NCI-H2029 treated with DMSO at 0.1 percent for 48 hours (cell line): ENCODE results near the gene SPTA1.

Source experiments
- DNase-seq: peaks from one replicate; lab custom pipeline; 2025; lab: John Stamatoyannopoulos, UW

SPTA1 gene

GRCh38 chr1:158685085-158685484 is 1.4 kb downstream of the SPTA1 start:
- no peak for DNase-seq

DNA sequence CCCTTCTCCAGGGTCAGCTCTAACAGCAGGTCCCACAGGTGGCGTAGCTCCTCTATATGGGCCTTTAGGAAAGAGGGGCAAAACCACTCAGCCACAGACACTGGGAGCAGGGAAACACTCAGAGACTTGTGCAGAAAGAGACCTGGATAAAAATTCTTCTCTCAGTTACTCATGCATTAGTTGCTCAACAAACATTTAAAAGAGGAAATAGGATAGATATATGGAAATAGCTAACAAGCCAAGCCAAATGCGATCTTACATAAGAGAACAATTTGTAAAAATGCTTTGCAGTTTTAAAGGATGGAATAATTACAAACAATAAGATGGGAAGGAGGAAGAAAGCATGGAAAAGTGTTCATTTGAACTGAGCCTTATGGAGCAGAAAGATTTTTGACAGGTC is 4.9 kb downstream of the SPTA1 start:
- DNase-seq = no peak

GRCh38 chr1:158679289-158679688 is 7.2 kb downstream of the SPTA1 start:
- DNase-seq = no peak

GRCh38 chr1:158675563-158676323 is 10.8 kb downstream of the SPTA1 start:
- no peak for DNase-seq

DNA sequence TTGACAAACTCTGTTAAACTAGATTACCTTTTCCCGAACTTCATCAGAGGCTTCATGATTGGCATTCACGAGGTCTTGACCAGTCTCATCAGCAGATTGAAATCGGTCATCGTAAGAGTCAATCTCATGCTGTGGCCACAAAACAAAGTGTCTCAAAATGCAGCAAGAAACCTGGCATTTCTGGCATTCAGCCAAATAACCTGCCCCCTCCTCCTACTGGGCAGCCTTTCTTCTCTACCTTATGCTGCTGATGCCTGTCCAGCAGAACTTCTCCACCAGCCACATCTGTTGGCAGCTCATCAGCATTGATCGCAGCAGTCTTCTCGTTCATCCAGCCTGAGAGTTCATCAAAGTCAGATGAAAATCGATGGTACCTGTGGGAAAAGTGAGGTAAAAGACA is 12.2 kb downstream of the SPTA1 start:
- DNase-seq = no peak

DNA sequence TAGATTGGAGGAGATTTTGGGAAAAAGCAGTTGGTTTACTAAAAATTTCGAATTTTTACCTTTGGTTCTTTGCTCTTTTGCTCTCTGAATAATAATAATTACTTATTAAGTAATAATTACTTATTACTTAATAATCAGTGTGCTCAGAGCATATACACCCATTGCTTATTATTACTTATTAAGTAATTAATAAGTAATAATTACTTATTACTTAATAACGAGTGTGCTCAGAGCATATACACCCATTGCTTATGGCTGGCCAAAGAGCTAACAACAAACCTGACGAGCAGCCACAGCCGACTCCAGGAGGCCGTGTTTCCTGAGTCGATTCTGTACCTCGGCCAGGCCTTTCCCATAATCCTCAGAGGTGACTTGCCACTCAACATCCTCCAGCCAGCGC is 20.5 kb downstream of the SPTA1 start:
- DNase-seq = no peak

- DNase-seq = no peak
Observed at GRCh38 chr1:158654571-158654970, 31.9 kb downstream of the SPTA1 start.

DNA sequence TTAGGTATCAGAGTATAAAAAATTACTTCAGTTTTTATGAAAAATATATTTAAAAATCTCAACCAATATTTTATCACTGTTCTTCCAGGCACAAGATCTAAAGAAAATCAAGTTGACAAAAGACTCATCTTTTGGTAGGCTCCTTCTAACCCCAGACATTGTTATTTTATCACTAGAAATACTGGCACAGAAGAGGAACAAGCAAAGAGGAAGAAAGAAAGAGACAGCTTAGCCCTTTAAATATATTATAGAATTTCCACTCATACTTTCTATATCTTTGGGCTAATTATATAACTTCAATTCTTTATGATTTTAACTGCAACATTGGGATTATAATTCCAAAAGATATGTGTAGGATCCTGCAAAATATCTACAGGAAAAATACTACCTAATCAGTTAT is 32.4 kb downstream of the SPTA1 start:
- DNase-seq = no peak

- no peak for DNase-seq
Observed at GRCh38 chr1:158652721-158653334, 33.7 kb downstream of the SPTA1 start.

DNA sequence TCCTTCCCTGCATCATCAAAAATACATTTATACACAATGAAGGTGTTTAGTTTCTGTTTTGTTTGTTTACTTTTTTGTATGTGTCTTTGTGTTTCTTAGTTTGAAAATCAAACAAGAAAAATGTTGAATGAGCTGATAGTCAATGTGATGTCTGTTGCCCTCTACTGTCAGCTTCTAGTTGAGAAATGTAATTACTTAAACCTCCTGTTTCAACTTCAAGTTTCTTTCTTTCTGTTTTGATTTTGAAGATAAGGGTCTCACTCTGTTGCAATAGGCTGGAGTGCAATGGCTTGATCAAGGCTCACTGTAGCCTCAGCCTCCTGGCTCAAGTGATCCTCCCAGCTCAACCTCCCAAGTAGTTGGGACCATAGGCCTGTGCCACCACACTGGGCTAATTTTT is 37.5 kb downstream of the SPTA1 start:
- no peak for DNase-seq

GRCh38 chr1:158646465-158646864 is 40.0 kb downstream of the SPTA1 start:
- no peak for DNase-seq

GRCh38 chr1:158644449-158644848 is 42.1 kb downstream of the SPTA1 start:
- DNase-seq = no peak

DNA sequence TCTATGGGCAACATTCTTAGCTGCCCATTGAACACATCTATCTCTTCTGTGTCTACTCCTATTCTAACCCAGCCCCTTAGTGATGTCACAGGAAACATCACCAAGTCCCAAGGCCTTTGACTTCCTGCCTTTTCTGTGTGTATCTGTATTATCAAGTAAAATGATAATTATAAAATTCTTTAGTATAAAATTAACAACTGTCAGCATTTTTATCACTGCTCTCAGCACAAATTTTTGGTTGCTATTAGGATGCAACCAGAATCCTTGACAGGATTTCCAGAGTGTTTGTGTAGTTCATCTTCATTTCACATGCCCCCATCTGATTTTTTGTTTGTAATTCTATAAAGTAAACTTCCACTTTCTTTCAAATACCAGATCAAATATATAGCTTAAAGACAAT is 47.6 kb downstream of the SPTA1 start:
- no peak for DNase-seq

- no peak for DNase-seq
Observed at GRCh38 chr1:158638146-158638545, 48.4 kb downstream of the SPTA1 start.

- no peak for DNase-seq
Observed at GRCh38 chr1:158613764-158614163, 72.8 kb downstream of the SPTA1 start.

DNA sequence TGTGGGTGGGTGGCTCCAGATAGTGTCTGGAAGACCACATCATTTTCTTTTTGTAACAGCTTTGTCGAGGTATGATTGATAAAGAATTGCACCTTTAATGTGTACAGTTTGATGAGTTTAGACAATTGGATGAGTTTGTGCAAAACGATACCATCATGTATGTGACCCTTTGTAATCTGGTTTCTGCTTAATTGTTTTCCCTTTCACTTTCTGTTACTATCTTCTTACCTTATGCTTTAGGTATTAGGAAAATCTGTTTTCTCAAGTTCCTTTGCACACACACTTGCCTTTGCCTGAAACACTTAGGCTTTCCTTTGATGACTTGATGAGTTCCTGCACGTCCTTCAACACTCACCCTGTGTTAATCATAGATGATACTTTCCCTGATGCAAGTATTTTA is 74.6 kb downstream of the SPTA1 start:
- no peak for DNase-seq

GRCh38 chr1:158607296-158607695 is 79.2 kb downstream of the SPTA1 start:
- DNase-seq = no peak

- DNase-seq = no peak
Observed at GRCh38 chr1:158604968-158605367, 81.5 kb downstream of the SPTA1 start, which contains the start of gene OR10Z1. Gene OR10Z1, plus strand, starts transcription at chr1:158605268. Its CDS starts 1,171 bp downstream, at chr1:158606439.

DNA sequence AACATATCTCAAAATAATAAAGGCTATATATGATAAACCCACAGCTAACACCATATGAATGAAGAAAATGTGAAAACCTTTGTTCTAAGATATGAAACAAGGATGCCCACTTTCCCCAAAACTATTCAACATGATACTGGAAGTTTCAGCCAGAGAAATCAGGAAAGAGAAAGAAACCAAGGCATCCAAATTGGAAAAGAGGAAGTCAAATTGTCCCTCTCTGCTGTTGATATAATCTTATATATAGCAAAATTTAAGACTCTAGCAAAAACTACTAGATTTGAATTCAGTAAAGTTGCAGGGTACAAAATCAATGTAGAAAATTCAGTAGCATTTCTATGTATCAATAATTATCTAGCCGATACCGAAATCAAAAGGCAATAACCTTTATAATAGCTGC is 85.8 kb downstream of the SPTA1 start:
- DNase-seq = no peak

GRCh38 chr1:158586942-158587341 is 99.6 kb downstream of the SPTA1 start:
- DNase-seq = no peak

GRCh38 chr1:158583962-158584361 is 102.6 kb downstream of the SPTA1 start:
- DNase-seq = no peak

DNA sequence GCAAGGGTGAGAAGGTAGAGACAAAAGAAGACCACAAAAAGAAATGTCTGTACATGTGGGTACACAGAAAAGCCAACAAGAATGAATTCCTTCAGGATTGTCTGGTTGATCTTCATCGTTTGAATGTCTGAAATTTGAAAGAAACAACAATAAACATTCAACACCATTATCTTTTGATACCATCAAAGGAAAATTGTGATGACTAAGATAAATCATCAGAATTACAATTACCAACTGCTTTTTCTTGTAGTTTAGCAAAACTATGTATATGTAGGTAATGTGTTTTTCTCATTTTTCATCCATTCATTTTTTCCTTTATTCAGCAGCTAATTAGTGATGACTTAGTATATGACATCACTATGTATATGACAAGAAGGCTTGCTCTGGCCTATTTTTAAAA is 106.8 kb downstream of the SPTA1 start, which contains the start of gene OR10X1:
Gene OR10X1, minus strand, starts transcription at position 167 of the 400 bp plus-strand sequence. Its CDS starts 0 bp downstream, at position 167.
- DNase-seq = no peak

DNA sequence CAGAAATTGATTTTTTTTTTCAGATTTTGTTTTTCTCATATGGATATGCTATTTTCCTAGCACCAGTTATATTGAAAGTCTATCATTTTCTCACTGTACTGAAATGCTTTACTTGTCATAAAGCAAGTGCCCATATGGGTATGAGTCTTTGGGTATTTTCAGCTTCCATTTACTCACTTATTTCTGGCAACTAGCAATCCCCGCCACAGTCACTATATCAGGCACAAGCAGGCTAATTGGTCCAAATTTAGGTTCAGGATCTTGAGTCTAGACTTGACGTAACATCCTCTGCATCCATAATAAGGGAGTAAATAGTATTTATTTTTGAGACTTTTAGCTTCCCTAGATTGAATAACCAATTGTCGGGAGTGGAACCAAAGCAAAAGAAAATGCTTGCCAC is 109.0 kb downstream of the SPTA1 start:
- DNase-seq = no peak

DNA sequence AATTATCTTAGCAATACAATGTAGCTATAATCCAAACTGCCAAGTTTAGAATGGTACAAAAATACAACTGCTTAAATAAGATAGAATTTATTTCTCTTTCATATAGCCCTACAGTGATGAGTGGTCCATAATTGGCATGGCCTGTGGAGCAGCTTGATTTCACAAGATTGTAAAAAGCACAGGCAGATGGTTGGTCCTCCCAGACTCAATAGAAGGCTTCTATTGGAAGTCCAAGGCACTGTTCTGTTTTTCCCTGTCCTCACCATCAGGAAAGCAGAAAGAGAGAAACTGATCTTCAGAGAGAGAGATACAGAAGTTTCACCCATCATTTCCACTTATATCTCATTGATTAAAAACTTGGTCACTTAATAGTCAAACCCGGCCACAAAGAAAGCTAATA is 114.3 kb downstream of the SPTA1 start:
- no peak for DNase-seq
